8988T (cell line): ENCODE measurements around the gene NAA10.
A peak's percentile ranks its signal among the peaks of the same experiment; 100 is the strongest.
"Not testable (repeated sequence)": the region's sequence is repeated elsewhere in the genome, so short reads cannot be mapped to it uniquely, and the experiment has no call there.

ENCODE experiments used
- DNase-seq: peaks from one replicate; pipeline ENCODE4 v3.0.0; 2011

The NAA10 gene

GRCh38 chrX:153934762-153935325 is at the start of gene NAA10:
Gene NAA10 (minus strand): TSS chrX:153935037. CDS start chrX:153934904, 133 bp downstream.
- peak; percentile 98 for DNase-seq

GRCh38 chrX:153983321-153983801 is 48.5 kb upstream of the NAA10 start:
- no peak for DNase-seq

DNA sequence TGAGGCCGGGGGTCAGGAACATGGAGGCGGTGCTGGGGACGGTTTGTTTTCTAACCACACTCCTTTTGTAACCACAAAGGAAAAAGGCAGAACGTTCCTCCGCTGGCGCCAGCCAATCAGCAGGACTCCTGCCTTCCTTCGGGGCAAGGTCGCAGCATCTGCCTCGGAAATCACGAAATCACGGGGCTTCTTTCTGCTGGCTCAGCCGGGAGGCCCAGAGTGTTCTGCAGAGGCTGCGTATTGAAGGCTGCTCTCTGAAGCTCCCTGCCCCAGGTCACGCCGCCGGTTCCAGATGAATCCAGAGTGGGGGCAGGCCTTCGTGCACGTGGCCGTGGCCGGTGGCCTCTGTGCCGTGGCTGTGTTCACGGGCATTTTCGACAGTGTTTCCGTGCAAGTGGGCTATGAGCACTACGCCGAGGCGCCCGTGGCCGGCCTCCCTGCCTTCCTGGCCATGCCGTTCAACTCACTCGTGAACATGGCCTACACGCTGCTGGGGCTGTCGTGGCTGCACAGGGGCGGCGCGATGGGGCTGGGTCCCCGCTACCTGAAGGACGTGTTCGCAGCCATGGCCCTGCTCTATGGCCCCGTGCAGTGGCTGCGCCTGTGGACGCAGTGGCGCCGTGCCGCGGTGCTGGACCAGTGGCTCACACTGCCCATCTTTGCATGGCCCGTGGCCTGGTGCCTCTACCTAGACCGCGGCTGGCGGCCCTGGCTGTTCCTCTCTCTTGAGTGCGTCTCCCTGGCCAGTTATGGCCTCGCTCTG is 47.1 kb upstream of the NAA10 start:
- no peak for DNase-seq

GRCh38 chrX:153981231-153981630 is 46.4 kb upstream of the NAA10 start:
- no peak for DNase-seq

DNA sequence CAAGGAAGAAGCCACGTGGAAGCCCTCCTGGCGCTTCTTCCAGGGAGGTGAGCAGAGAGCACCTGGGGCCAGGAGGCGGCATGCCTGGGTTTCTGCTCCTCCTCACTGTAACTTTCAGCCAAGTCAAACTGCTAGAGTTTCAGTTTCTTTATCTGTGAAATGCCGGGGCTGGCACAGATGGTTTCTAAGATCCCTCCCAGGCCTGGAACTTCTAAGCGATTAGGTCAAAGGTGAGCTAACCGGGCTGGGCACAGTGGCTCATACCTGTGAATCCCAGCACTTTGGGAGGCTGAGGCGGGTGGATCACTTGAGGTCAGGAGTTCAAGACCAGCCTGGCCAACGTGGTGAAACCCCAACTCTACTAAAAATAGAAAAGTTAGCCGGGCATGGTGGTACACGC is 45.6 kb upstream of the NAA10 start:
- DNase-seq, result not testable (repeated sequence)

DNA sequence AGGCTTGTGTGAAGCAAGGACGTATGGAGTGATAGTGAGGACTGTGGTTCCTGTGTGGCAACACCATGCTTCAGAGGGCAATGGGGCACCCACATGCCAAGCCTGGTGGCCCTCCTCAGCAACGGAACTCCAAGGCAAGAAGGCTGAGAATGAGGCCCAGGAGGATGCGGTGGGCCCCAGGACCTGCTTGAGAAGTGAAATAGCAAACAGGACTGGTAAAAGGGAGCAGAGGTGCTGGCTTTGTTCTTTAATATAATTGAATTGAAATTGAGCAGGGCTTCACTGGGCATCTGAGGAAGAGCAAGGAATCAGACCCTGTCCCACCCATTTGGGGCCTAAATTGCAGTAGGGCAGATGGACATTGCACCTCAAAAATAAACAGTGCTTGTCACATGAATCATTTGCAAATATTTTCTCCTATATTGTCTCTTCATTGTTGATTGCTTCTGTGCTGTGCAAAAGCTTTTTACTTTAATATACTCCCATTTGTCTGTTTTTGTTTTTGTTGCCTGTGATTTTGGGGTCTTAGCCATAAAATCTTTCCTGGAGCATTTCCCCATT is 40.0 kb upstream of the NAA10 start:
- no peak for DNase-seq

GRCh38 chrX:153974003-153974725 is 39.3 kb upstream of the NAA10 start:
- no peak for DNase-seq

GRCh38 chrX:153973127-153974002 is 38.5 kb upstream of the NAA10 start:
- no peak for DNase-seq

DNA sequence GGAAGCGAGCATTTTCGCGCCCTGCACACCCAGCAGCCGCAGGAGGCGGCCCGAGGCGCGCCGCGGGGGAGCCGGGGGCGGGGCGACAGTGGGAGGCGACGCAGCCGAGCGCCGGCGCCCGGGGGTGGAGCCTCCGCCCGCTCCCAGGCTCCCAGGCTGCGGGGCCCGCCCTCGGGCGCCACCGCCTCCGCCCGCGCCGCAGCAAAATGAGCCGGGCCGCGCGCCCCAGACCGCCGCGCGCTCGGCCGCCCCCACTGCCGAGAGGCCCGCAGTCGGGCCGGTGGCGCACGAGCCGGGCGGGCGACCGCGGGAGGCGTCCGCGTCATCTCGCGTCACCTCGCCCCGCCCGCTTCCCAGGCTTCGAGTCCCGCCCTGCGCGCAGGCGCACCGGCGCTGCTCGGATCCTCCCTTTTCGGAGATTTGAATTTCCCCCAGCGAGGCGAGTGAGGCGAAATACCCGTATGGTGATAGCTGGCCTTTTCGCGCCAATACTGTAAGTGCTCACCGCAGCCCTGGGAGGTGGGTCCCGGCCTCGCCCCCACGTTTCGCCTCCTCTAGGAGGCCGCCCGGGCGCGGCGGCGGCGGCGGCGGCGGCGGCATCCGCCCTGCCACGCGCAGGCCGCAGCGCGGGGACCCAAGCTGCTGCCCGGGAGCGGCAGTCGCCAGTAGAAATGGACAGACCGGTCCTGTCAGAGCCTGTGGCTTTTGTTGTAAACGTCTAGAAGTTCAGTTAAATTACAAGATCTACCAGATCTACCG is 37.7 kb upstream of the NAA10 start, which contains the start of gene TMEM187:
TMEM187 (plus strand) TSS at position 387 of the 759 bp plus-strand sequence. CDS start 9,309 bp downstream, outside the sequence.
- peak; percentile 94 for DNase-seq

DNA sequence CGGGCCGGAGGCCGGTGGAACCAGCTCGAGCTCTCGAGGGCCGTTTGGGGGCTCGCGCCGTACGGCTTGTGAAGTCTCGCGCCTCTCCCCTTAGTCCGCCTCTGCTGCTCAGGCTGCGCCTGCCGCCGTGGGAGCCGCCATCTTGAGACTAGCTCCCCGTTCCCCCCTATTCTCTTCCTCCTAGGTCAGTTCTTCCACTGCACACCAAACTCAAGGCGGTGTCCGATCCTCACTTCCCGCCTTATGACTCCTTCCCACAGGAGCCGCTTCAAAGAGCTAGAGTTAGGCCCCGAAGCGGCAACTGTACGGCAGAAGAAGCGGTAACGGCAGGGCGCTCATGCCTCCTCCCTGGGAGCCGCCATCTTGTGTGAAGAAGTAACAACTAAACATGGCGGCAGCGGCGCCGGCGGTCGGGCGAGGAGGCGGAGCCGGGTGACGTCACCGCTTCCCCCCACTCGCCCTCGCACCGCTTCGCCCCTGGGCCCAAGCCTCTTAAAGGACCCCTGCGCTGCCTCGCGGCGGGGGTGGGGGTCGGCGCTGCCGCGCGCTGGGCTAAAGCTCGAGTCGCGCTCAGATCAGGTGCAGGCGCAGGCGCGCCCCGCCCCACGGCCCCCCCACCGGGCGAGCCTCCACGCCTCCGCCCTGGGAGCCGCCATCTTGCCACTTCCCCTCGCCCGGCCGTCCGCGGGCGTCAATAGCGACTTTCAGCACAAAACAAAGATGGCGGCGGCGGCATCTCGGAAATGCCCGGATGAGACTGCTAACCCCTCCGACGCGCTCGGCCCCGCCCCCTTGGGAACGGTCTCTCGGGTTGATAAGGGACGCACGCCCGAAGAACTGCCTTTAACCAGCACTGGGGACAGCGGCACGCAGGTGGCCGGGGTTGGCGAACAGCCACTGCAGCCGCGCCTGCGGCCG is 36.9 kb upstream of the NAA10 start, which contains the start of gene HCFC1:
HCFC1 (minus strand) TSS at position 369 of the 918 bp plus-strand sequence. CDS start 978 bp downstream, outside the sequence.
- peak; percentile 92 for DNase-seq

DNA sequence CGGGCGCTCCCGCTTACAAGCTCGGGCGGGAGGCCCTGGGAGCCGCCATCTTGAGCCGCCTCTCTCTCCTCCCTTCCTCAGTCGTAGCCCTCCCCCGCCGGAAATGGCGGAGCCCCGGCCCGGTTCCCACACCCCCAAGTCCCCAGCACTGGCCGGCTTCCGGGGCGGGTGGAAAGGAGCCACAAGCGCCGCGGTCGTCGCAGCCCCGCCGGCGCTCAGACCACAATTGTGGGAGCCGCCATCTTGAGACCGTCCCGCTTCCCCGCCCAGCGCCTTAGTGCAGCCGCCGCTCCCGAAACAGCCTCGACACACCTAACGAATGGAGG is 36.2 kb upstream of the NAA10 start:
- peak; percentile 90 for DNase-seq

GRCh38 chrX:153970357-153971123 is 35.7 kb upstream of the NAA10 start:
- no peak for DNase-seq

DNA sequence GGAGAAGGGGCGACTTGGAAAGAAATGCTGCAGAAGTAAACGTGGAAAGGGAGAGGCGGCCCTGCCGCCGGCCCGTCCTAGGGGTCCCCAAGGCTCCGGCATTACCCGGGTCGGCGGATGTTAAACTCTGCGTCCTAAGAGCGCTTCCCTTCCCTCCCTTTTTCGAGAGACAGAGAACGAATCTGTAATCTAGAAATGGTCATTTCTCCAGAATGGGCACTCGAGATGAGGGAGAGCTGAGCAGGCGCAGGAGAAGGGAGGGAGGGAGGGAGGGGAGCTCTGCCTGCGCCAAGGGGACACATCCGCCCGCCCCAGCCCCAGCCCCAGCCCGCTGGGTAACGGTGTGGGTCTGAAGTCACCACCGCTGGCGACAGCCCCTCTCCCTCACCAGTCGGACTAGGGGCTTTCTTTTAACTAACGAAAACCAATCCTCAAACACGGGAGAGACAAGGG is 35.1 kb upstream of the NAA10 start:
- DNase-seq, result no peak

DNA sequence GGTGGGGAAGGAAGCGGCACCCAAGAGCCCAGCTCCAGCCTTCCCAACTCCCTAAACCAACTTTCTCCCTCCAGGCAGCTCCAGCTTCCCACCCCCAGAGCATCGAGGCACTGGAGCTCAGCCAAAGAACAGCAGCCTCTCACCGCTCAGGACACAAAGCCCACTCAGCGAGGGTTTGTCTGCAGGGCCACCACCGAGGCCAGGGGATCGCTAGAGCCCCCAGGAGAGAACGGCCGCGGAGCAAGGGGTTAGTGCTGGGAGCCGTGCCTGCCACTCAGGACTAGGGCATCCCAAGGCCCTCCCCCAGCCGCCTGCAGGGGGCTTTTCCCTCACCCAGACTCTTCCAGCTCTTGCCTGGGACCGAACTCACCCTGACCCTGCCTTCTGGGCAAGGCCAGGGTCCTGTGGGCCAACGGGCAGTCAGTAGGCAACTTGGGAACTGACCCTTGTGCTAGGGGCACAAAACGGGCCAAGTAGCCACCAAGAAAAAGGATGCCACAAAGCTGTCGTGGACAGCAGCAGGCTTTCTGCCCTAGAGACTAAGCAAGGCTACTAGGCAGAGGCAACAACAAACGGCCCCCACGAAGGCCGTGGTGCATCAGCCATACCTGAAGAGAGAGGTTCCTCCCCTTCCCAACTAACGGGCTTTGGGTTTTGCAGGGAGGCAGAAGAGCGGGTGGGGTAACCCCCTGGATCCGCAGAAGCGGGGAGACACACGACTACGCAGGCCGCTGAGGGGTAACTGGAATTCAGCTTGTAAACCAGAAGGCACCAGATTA is 34.5 kb upstream of the NAA10 start:
- no peak for DNase-seq

DNA sequence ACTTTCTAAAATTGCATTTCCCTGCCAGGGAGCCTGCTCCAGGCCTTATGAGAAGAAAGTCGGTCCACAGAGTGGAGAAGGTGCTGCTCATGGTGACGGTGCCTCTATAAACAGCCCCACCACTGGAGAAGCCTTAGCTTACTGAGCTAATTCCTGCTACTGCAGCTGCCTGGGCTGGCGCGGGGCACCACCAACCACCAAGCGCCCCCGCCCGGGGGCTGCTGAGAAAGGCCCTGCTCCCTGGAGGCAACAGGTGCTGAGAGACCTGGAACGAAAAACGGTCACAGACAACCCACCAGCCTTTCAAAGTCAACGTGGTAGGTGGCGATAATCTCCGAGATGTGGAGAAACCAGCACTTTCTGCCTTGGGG is 33.9 kb upstream of the NAA10 start:
- DNase-seq, result no peak

DNA sequence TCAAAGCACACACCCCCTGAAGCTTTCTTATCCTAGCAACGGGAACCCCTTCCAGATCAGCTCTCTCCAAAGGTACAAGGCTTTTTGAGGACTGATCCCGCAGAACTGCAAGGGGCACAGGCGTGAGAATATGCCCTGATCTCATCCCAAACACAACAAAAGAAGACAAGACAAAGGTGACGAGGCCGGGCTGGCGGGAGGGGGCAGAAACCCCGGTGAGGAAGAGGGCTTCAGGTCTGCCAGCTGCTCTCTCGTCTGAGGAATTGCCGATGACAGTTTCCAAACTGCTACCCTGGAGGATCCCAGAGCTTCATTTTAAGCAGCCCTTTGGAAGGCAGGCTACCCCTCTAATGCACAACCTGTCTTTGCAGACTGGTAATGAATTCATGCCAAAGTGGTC is 33.4 kb upstream of the NAA10 start:
- no peak for DNase-seq

DNA sequence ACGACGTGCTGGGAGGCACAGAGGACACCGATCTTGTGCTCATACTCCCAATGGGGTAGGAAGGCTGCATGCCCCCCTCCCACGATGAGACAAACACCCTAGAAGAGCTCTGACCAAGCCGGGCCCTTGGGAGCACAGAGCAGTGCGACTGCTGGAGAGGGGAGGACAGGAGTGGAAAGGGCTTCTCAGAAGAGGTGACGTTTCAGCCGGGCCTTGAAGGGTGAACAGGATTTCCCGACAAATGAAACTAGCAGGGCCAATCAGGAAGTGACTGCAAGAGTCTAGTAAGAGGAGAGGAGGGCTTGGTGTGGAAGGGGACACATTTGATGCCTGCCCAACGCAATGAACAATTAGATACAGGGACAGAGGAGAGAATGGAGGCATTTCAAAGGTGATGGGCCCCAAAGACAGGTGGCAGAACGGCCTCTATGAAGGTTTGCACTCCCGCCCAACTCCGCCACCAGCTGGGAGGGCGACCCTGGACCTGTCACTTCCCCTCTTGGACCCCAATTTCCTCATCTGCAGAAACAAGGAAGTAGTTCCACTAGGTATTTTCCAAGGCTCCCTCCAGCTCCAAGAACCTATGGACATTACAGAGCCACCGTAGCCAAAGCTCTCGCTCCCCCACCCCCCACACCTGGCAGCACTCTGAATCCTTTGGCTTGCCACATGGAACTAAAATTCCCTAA is 32.8 kb upstream of the NAA10 start:
- no peak for DNase-seq
